ENCODE measurements around the gene PRKAR1A.
"Not testable (repeated sequence)": the region's sequence is repeated elsewhere in the genome, so short reads cannot be mapped to it uniquely, and the experiment has no call there.

- not testable (repeated sequence) for TF ChIP-seq CTCF (conservative IDR thresholded peaks at IDR 0.05); ZFX (IDR thresholded peaks at IDR 0.05)
These were observed 5.4 kb downstream of the PRKAR1A start for GRCh38 chr17:68517605-68518004.

All from C4-2B (cell line).